Stimulated activated CD8-positive, alpha-beta memory T cell treated with anti-CD3 and anti-CD28 coated beads, Interleukin-4, amount 100 ng/mL, for 1 hour (primary cell): ENCODE measurements around the gene ABLIM2.

Experiments
- DNase-seq, 2 donors: peaks; one replicate each; pipeline ENCODE4 v3.0.0-alpha.2; 2020; ENCODE audit warnings: low read depth in 2 of 2, low spot score in 1 of 2

ABLIM2 gene

GRCh38 chr4:8176547-8177399 lies 18.2 kb upstream of the ABLIM2 start:
- no peak for DNase-seq

DNA sequence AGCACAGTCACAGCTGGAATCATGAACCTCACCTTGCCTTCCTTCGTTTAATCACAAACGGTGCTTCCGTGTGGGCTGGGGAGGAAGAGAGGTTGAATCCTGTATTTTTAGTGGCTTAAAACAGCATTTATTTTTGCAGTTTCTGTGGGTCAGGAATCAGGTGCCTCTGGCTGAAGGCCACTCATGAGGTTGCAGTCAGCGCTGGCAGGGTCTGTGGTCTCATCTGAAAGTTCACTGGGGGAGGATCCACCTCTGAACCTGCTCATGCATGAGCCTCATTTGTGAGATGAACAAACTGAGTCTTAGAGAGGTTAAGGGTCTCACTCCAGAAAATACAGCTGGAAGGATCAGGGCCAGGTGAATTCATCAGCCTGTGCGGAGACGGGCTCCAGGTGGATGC lies 17.1 kb upstream of the ABLIM2 start:
- DNase-seq, result no peak

- DNase-seq, result no peak
Observed at GRCh38 chr4:8174970-8175369, 16.4 kb upstream of the ABLIM2 start.

DNA sequence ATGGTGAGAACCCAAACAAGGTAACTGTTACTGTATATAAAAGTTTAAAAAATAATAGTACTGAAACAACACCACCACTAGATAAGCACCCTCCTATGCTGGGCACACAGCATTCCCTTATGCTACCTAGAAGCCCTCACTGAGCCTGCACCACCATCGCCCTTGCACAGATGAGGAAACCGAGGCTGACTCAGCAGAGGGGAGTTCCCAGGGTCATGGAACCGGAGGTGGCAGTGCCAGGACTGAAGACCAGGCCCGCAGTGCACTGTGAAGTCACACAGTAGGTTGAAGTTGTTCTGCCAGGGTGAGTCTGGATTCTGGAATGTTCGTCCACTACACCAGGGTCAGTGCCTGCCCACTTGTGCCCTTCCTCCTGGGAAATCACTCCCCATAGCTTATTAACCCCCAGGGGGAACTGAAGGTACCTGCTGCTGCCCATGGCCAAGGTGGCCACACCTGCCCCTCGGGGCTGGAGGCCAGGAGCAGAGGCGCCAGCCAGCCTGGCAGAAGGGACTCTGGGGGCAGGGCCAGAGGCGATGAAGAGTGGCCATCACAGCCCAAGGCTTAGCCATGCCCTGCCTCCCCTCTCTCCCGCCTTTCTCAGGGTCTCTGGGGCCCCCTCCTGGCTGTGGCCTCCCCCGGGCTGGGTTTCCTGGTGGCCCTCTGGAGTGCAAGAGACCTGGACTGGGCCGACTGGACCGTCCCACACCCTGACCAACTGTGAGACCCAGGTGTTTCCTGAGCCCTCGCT lies 15.1 kb upstream of the ABLIM2 start:
- no peak for DNase-seq

DNA sequence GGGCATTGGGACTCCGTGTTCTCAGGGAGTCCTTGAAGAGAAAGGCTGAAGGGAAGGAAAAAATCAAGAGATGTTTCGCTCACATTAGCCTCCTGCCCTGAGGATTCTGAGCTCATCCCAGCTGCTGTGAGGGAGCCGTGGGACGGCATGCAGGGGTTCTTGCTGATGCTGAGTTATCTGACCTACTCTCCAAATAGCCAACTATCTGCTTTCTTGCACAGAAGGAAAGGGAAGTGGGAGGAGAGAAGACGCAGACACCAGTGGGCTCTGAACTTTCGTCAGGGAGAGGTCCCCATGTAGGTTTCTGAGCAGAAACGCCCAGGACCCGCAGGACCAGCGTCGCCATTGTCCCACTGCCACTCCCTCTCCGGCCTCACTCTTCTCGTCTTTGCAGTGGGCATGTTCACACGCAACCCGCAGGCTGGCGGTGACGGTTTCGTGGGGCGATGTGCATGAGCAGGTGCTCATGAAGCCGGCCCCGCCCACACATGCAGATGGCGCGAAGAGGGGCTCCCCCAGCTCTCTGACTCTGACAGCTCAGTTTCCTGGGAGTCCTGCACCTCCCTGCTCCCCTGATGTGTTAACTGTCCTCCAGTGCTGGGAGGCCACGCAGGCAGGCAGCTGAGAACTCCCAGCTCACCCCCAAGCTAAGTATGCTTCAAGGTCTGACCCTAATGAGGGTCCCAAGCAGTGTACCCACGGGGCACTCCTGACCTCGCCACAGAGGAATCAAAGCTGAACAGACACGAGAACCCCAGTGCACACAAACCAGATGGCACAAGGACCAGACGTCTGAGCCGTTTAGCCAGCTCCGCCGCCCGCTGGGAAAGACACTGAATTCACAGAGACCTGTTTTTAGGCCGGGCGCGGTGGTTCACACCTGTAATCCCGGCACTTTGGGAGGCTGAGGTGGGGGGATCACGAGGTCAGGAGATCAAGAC lies 13.6 kb upstream of the ABLIM2 start:
- DNase-seq, result no peak

DNA sequence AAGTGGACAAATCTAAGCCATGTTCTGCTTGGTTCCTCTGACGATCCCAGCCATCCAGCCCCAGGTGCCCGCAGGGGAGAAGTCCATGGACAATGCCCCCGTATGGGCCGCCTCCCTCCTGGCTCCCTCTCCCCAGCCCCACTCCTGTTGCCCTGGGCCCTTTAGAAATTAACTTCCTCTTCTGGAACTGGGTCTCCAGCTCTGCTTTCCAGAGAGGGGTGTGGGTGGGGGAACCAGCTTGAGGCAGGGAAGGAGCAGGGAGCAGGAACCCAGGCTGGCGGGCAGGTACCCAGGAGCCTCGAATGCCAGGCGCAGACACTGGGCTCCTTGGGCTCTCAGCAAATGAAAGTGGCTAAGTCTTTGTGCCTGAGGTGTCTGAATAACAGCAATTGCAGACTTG lies 12.7 kb upstream of the ABLIM2 start:
- no peak for DNase-seq

- no peak for DNase-seq
Observed at GRCh38 chr4:8170341-8170740, 11.7 kb upstream of the ABLIM2 start.

- DNase-seq, result no peak
Observed at GRCh38 chr4:8169763-8170162, 11.2 kb upstream of the ABLIM2 start.

DNA sequence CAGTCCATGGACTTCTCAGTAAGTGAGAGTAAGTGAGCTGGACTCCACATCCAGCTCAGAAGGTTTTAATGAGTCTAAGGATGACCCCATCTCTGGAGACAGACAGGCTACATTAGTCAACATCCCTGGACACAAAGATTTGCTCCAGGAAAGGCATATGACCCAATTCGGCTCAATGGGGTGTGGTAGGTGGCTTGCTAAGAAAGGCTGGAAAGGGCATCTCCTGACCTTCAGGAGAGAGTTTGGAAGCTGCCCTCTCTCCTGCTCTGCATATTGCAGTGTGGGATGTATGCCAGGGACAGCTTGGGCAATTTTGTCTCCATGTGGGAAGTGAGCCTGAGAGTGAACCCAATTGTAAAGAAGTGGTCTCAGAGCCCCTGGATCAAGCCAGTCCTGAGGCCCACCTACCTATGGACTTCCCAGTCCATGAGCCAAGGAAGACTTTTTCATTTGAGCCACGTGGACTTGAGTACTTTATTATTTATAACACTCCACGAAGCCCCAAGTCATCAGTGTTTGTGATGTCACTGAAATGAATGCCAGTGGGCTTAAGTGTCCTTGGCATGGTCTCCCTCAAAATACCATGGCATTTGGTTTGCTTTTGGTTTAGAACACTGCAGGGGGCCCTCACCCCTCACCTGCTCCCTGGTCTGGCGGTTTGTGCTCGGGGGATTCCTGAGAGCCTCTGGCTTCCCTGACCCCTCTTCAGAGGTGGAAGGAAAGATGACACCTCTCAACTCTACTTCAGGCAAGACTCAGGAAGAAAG lies 10.4 kb upstream of the ABLIM2 start:
- no peak for DNase-seq

DNA sequence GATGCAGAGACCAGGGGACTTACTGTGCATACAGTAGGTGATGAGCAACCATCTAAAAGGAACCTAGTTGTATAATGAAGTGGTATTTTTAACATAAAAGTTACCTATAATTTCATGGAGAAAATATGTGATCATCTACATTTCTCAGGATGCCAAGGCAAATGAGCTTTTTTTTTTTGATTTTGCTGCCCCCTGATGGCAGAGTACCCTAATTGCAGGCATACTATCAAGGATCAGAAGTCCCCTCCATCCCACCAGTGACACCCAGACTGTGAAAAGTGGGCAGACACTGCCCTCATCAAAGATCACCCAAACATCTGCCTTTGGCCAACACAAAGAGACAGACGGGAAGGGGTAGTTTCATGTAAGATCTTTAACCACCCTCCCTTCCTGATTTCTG lies 9.6 kb upstream of the ABLIM2 start:
- DNase-seq, result no peak

DNA sequence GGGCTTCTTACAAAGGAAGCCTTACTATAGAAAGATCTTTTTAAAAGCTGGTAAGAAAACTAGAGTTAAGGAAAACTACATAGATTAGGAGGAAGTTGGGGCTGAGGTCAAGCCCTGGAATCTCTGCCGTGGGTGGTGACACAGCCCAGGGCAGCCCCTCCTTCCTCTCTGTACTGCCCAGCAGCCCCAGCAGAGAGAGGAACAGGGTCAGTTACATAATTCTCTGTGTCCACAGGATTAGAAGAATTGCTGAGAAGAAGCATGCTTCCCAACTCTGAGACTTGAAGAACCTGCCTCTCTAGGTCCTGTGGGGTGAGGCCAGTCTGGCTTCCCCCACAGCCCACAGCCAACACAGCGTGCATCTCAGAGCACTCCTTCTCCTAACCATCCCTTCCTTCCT lies 9.2 kb upstream of the ABLIM2 start:
- DNase-seq, result no peak

DNA sequence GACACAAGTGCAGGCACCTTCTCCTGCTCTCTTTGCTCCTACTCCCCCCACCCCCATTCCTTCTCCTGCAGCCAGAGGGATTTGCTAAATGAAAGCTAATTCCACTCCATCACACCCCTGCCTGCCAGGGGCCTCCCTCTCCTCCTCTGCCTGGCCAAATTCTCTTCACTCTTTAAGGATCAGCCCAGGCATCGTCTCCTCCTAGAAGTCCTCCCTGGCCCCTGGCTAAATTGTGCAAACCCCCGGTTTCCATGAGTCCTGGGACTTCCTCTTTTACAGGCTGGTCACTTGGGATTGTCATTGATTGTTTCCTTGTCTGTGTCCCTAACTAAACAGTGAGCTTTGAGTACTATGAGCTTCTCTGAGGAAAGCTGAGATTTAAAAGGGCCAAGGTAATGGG lies 8.7 kb upstream of the ABLIM2 start:
- no peak for DNase-seq

DNA sequence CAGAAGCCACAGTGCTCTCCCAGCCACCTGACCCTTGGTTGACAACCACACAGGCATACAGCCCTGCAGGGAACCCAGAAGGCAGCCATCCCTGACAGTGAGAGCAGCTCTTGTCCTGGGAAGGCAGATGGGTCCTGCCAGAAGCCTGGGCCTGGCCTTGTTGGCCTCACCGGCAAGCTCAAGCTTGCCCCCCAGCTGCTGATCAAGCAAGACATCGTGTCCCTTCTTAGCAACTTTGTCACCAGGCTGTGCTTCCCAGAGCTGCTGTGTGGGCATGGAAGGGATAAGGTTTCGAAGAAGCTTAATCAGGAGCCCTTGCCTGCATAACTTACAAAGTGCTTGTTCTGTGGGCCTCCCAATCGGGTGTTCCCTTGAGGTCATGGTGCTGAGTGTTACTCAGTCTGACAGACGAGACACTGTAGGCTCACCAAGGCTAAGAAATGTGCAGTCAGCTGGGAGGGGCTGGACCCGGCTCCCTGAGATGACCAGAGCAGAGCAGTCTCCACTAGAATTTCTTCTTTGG lies 6.8 kb upstream of the ABLIM2 start:
- no peak for DNase-seq

GRCh38 chr4:8164687-8165086 lies 6.1 kb upstream of the ABLIM2 start:
- no peak for DNase-seq

GRCh38 chr4:8164194-8164565 lies 5.6 kb upstream of the ABLIM2 start:
- no peak for DNase-seq

GRCh38 chr4:8163436-8164193 lies 5.0 kb upstream of the ABLIM2 start:
- DNase-seq, result no peak

DNA sequence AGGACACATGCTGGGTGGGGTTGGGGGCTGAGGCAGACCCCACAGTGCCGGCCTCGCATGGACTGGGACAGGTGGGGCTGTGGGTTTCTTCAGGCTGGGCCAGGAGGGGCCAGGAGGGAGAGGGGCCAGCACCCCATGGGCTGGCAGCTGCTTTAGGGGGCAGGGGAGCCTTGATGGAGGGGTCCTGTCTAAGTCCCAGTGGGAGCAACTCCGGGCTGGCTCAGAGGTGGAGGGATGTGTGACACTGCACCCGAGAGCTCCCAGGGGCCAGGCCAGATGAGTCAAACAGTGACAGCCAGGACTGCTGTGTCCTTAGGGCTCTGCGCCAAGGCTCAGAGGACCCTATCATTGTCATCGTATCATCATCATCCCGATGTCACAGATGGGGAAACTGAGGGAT lies 4.4 kb upstream of the ABLIM2 start:
- DNase-seq, result no peak

DNA sequence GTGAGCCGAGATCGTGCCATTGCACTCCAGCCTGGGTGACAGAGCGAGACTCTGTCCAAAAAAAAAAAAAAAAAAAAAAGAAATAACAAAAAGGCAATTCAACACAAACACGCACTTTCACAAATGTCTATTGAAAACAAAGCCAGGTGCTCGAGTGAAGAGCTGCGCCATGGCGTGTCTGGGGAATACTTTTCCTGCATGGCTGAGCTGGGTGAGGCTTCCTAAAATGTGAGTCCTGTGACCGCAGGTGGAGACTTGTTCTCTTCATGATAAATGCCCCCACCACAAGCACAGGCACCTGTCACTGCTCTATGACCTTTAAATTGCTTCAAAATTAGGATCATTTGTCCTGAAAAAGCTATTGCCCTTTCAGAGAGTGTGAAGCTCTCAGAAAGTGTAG lies 4.0 kb upstream of the ABLIM2 start:
- no peak for DNase-seq

- DNase-seq, result no peak
Observed at GRCh38 chr4:8160572-8160971, 2.0 kb upstream of the ABLIM2 start.

GRCh38 chr4:8160233-8160560 lies 1.6 kb upstream of the ABLIM2 start:
- no peak for DNase-seq
